GM19397 (cell line): ENCODE results near the gene ANKK1.

ENCODE experiments used
- ATAC-seq: cut with Tn5 transposase; IDR thresholded peaks from one replicate; pipeline ENCODE4 v1.9.1; 2021; ENCODE audit warnings: mild to moderate bottlenecking, moderate library complexity; ENCODE audit not compliant: unreplicated experiment

ANKK1 gene

DNA sequence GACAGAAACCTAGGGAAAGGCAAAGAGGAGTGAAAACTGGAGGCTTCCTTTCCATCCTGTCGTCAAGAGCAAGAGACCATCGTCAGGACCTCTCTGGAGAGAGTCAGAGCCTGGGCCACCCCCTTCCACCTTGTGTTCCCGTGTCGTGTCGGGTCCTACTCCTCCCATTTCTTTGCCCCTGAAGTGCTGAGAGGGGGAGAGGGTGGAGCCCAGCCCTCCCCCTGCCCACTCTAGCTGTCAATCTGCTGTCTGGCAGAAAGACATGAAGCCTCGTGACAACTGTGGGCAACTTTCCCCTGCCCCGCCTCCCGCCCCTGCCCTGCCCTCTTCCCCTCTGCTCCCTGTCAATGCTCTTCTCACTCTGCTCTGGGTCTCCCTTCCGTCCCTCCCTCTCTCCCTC is 20.6 kb downstream of the ANKK1 start:
- no peak for ATAC-seq

DNA sequence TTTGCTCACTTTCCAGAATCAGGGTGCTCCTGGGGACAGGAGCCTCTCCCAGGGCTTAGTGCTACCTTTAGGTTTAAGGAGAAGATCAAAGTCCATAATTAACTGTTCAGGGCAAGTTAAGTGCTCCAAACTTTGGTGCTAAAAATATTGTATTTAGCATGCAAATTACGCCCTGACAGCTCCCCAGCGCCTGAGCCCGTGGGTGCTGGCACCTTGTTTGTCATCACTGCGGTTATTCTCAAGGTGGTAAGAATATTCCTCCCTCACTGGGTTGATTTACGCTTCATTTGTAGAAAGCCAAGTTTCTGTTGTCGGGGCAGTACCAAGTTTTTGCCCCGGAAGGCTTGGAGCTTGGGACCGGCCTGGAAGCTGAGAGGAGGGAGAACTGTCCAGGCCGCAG is 21.3 kb downstream of the ANKK1 start:
- no peak for ATAC-seq

DNA sequence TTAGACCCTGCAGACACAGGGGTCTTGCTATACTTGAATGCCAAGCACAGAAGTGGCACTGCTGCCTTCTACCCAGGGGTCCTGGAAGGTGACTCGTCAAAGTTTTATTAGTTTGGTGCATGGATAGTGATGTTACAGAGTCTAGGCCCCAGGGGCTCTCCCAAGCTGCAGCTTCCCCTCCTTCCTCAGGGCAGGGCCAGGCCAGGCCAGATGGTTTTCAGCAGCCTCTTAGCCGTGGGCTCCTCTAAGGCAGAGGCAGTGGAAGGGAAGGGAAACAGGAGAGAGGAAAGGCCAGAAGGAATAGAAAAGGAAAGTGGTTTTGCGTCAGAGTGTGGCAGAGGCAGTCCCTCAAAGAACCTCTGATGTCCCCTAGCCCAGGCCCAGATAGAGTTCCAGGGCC is 21.9 kb downstream of the ANKK1 start:
- no peak for ATAC-seq

DNA sequence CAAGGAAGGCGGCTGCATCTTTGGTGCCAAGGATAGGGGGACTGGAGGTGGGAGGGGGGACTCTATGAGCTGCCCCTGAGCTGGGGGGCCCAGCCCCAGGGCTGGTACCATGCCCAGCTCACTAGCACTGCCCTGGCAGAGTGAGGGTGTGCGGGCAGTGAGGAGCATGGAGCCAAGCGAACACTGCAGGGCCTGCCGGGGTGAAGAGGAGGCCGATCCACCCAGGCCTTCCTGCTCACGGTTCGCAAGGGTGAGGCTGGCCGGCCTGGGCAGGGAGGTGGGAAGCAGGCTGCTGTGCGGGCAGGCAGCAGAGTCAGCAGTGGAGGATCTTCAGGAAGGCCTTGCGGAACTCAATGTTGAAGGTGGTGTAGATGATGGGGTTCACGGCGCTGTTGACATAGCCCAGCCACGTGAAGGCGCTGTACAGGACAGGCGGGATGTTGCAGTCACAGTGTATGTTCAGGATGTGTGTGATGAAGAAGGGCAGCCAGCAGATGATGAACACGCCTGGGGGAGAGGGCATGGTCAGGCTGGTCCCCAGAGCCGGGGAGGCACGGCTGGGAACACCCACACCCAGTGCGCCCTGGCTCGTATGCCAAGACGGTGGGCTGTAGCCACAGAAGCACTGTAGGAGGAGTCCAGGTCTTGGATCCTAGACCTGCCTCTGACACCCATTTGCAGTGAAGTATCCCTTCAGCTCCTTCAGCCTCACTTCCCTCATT is 23.0 kb downstream of the ANKK1 start:
- no peak for ATAC-seq

DNA sequence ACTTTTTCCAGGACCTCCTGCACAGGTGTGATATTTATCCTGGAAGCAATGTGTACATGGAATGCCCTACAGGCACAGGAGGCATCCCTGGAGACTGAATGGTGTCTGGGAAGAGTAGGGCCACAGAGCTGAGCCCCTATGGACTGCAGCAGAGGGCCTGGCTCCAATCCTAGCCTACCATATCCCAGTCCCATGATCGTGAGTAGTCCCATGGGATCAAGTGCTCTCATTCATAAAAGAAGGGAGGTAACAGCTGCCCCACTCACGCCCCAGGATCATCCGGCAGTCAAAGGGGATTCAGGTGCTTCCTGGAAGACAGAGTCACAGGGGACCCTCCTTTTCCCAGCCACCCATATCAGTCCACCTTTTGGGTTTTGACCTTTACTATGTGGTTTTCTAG is 24.0 kb downstream of the ANKK1 start:
- no peak for ATAC-seq

DNA sequence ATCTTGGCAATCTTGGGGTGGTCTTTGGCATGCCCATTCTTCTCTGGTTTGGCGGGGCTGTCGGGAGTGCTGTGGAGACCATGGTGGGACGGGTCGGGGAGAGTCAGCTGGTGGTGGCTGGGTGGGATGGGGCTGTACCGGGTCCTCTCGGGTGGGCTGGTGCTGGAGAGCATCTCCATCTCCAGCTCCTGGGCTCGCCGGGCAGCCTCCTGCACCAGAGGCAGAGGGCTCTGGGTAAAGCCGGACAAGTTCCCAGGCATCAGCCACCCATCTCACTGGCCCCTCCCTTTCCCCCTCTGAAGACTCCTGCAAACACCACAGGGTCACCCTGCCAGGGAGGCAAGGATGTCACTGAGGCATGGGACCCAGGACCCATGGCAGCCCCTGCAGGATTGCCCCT is 25.1 kb downstream of the ANKK1 start:
- no peak for ATAC-seq

DNA sequence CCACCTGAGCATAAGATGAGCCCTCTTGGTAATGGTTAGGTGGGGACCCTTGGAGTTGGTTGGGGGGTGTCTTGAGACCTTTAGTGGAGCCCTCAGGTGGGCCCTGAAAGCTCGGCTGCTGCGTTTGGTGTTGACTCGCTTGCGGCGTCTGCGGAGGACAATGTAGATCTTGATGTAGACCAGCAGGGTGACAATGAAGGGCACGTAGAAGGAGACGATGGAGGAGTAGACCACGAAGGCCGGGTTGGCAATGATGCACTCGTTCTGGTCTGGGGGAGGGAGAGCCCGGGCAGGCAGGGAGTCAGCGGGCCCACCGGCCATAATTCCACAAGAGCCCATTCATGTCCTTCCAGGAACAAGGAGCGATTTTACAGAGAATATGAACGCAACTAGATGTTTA is 27.8 kb downstream of the ANKK1 start:
- ATAC-seq = no peak

DNA sequence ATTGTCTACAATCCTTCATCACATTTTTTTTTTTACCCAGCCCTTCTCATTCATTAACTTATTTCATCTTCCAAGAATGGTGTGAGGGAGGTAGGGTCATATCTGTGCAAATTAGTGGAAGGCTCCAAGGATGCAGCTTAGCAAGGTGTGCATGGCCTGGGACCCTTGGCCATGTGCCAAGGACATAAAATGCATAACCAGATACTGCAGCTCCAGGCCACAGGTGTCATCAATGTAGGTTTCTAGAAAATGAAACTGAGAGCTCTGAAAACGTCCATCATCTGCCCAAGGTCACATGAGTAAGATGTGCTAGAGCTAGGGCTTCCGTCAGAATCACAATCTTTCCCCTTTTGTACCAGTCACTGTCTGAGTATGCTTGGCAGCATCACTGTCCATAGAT is 29.8 kb downstream of the ANKK1 start:
- no peak for ATAC-seq

DNA sequence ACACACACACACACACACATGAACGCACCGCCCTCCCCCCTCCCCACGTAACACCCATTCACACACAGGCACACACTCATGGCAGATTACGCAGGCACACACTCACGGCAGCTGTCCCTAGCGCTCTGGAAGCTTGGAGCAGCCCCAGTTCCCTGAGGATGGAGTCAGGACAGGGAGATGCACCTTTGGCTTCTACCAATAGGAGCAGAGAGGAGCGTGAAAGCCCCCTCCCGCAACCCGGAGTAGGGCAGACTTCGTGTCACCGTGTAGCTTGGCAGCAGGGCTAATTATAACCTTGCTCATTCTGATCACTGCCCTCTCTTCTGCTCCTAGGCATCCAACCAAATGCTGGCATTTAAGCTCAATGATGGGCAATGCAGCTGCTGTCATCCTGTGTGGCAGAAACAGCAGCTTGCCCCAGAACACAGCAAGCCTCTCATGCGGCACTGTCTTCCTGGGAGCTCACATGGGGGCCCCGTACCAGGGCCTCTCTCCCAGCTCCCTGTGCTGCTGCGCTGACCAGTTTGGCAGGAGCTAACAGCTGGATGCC is 31.9 kb downstream of the ANKK1 start:
- ATAC-seq = no peak

DNA sequence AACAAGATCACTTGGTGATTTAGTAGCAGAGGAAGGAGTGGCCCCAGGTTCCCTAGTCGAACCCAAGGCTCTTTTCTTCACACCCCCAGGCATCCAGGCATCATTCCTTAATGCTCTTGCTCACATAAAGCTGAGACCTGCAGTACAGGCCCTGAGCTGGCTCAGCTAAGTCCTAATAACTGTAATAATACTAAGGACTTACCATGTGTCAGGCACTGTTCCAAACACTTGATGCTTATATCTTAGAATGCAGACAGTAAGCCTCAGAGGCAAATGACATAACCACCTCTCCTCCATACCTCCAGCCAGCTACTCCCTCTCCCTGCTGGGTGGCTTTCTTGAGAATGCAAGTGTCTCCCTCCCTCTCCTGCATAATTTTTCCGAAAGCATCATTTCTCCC is 33.2 kb downstream of the ANKK1 start:
- no peak for ATAC-seq

DNA sequence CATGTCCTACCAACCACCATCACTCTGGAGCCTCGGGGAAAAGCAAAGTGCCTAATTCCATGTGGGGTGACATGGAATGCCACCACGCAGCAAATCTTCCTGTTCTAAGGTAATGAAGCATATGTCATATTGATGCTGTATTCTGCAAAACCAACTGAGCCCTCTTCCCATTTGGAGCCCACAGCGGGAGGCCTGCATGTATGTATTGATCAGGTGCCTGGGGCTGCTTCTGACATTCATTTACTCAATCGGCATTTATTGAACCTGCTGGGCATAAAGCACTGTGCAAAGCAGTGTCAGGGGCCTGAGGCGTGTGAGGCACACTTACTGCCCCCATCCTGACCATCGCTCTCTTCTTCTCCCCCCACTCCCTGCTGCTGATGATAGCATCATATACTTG is 39.1 kb downstream of the ANKK1 start:
- no peak for ATAC-seq

DNA sequence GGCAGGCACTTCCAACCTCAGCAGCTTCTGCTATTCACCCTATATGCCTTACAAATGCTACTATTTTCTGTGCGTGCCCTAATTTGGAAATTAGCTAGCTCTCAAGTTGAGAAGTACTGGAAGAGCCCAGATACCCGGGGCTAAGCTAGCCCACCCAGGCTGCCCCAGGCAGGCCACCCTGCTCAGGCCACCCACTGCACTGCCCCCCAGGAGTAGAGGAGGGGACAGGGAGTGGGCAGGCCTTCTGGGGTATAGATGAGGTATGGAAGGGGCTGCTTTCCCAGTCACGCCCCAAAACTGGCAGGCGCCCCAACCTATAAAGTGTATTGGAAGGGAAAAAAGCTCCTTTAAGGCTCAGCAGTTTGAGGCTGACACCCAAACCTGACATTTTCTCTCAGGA is 44.2 kb downstream of the ANKK1 start:
- no peak for ATAC-seq

DNA sequence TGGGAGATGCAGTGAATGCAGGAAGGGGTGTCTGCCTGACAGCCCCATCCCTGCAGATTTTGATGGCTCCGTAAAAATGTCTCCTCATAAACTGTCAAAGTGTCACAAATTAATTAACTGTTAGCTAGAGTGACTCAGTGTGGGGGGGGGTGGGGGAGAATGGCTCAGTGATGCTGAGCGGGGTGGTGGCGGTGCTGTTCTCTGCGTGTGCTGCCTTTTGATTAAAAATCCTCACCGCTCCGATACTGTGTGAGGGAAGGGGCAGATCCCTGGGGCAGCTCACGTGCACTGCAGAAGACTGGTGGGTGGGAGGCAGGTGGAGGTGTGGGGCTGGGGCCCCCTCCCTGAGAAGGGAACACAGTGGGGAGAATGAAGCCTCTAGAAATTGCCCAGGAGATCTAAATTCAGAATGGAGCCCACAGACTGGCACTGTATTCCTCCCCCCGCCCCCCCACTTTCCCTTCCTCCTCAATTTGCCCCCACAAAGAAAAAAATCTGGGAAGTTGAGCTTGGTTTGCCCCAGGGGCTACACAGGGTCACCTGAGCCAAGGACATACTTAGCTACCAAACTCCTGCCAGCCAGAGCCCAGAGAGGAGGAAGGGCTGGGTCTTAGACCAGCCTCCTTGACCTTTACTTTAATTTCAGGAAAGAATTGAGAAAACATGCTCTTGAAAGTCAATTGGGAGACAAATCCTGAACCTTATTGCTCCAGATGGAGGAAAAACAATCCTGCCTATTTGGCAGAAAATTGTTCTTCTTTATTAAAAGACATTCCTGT is 47.8 kb downstream of the ANKK1 start:
- ATAC-seq = no peak

DNA sequence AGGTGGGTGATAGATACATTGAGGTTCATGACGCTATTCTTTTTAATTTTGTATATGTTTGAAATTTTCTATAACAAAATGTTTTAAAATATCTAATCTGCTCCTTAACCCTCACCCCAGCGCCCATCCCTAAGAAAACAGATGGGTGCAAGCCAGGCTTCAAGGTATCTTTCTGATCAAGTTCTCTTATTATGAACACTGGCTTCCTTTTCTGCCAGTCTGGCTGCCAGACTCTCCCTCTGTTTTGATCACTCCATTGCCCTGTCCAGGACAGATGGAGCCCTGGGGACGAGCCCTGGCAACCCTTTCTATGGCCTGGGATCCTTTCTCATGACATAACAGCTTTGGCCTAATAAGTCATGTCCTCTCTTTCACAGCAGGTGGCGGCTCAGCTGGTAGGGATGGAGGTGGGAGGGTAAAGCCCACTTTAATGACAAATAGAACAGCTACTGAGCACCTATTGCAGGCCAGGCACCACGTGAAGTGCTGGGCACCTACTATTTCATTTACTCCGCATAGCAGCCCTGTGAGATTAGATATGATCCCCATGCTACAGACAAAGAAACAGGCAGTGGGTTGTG is 49.2 kb downstream of the ANKK1 start:
- ATAC-seq = no peak

DNA sequence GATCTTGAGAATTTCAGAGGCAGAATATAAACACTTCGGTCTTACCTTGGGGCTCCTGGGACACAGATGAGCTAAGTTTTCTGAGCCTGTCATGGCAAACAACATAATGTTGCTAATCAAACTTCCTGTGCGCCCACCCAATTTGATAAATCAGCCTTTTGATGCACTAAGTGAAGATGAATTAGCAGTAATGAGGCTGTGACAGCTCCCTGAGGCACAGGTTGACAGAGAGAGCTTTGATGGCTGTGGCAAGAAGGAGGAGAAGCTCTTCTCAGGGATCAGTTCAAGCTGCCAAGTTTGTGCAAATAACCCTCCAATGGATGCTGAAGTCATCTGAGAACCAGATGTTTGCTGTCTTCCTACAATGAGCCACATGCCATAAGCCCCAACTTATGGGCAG is 53.2 kb downstream of the ANKK1 start:
- no peak for ATAC-seq

DNA sequence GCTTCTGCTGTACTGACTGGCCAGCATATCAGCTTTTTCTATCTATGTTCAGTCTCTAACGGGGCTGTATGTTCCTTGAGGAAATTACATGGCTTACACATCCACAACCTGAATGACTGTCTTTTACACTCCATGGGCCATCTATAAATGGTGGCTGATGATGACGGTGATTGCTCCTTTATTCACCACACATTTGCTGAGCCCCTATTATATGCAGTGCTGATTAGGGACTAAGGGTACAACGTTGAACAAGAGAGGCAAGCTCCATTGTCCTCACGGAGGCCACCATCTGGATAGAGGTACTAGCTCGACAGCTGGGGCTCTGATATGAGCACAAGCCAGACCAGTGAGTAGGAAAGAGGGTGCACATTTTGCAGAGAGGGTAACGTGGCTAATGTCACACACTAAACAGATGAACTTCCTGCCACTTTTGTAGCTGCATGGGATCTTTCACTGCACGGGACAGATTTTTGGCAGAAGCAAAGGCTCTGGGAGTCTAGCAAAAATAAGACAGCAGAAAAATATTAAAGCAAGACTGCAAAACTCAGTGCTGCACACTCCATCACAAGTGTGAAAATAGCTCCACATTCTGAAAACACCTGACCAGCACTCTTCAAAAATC is 57.0 kb downstream of the ANKK1 start:
- ATAC-seq = no peak

DNA sequence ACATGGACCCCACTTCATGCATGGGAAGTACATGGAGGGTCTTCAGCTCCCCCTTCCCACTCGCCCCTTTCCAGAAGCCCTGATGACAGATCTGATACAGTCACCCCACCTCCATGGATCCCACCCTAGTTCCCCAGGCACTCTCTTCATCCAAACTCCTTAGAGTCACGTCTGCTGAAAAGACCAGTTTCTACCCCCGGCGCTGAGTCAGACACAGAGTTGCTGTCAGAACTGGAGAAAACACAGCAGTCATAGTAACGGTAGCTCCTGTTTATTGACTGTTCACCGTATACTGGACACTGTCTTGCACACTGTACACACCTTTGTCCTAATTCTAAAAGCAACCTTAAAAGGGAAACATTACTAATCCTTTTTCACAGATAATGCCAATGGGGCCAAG is 58.5 kb downstream of the ANKK1 start:
- ATAC-seq = no peak

DNA sequence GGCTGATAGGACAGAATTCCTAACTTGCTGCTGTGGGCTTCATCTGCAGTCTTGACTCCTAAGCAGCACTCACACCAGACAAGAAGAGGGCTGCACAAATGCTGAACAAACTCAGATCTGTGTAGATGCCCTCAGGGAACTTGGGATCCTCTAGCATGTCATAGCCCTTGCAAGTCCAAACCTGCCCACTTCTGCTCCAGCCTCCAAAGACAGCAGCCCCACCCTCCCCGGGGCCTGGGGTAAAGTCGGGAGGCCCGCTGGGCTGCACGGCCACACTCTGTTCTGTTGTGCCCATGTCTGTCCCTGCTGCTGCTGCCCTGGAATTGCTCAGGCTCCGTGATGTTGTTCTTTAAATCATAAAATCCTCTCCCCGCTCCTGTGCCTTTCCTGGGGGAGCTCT is 59.4 kb downstream of the ANKK1 start:
- ATAC-seq = no peak

DNA sequence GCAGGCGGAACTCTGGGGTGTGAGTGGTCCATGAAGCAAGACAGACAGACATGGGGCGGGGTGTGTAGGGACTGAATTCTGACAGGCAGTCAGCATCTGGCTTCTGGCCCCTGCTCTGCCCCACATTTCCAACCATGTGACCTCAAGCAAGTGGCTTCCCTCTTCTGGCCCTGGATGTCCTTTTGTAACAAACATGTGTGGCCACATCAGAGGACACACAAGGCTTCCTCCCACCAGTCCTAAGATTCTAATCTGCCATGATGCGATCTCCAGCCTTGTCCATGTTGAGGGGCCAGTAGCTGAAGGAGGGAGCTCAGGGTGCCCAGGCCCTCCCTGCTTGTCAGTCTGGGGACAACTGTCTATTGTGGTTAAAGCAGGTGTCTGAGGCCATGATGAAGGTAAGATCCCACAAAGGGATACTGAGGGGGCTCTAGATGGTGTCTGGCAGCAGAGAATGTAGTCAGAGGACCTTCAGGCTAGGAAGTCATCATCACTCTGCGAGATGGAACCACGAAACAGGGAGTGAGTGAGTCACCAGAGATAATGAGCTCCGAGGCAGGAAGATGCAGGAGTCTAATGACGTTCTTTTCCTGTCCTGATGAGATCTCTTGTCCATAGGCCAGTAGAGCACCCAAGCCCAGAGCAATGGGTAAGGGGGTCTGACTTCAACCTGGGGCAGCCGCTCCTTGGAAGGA is 60.2 kb downstream of the ANKK1 start:
- no peak for ATAC-seq

DNA sequence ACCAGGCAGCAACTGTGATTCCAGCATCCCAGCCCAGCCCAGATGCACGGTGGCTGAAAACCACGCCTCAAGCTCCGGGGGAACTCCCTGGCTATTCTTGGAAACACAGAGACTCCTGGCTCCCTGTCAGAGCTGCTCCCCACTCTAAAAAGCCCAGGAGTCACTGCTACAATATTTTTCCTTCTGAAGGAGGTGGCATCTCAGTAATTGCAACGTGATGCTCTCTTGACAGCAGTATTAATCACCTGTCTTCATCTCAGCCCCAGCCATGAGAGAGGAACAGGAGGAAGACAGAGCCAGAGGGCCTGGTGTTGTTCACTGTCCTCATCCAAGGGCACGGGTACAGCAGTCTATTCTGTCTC is 60.7 kb downstream of the ANKK1 start:
- ATAC-seq = no peak

DNA sequence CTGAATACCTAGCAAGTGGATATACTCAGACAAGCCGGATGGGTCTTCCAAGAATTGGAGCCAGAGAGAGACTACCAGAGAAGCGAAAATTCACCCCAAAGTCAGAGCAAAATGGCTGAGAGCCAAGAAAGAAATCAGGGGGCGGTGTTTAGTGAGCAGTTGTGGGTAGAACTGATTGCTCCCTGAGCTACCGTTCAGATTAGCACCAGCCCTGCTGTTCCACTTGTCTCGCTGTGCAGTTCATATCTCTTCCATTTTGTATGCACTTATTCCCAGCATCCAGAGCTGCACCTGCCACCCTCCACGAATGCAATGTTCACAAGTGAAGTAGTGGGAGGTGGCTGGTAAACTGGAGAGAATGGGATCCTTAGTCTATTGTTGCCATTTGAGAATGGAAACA is 62.2 kb downstream of the ANKK1 start:
- no peak for ATAC-seq
